ENCODE results near the gene FAM200C.

DNA sequence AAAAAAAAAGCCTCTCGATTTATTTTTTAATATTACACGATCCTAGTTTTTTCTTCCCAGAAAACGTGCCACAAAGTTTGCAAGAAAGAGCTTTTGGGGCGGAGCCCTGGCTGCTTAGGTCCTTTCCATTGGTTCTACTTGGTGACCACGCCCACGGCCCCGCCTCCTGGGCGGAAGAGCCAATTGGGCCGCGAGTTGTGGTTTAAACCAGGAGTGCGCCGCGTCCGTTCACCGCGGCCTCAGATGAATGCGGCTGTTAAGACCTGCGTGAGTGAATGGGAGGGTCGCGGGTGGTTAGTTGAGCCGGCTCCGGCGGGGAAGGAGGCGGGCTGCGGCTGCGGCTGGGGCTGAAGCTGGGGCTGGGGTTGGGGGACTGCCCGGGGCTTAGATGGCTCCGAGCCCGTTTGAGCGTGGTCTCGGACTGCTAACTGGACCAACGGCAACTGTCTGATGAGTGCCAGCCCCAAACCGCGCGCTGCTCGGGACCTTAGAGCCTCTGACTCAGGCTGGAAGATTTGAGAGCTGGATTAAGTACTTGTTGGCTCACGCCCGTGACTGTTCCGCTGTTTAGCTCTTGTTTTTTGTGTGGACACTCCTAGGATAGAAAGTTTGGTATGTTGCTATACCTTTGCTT is 21.9 kb upstream of the FAM200C start, which contains the start of gene PTTG1:
- TF ChIP-seq, protein P1, sequence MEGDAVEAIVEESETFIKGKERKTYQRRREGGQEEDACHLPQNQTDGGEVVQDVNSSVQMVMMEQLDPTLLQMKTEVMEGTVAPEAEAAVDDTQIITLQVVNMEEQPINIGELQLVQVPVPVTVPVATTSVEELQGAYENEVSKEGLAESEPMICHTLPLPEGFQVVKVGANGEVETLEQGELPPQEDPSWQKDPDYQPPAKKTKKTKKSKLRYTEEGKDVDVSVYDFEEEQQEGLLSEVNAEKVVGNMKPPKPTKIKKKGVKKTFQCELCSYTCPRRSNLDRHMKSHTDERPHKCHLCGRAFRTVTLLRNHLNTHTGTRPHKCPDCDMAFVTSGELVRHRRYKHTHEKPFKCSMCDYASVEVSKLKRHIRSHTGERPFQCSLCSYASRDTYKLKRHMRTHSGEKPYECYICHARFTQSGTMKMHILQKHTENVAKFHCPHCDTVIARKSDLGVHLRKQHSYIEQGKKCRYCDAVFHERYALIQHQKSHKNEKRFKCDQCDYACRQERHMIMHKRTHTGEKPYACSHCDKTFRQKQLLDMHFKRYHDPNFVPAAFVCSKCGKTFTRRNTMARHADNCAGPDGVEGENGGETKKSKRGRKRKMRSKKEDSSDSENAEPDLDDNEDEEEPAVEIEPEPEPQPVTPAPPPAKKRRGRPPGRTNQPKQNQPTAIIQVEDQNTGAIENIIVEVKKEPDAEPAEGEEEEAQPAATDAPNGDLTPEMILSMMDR (conservative IDR thresholded peaks at IDR 0.05; ENCODE audit: low read depth, low read length): no peak
- no peak for TF ChIP-seq EZH2phosphoT487 (IDR thresholded peaks at IDR 0.05; ENCODE audit: borderline replicate concordance, low read length)
